Smooth muscle cell of bladder (primary cell): ENCODE measurements around the gene SLC25A2. TPM values are rescaled to one million over a fixed set of nuclear protein-coding genes. Genes with fewer than 3 reads are reported as not detected.

Experiments
- total RNA-seq: library from RNA; depleted of rRNA; stranded (reverse); fragments of >200 nt; gene quantifications from 2 replicates; pipeline ENCODE4 v1.2.3, GENCODE V29; 2014

Gene SLC25A2
- total RNA-seq: 0.14 and 0.18 TPM in 2 replicates

GRCh38 chr5:141303756-141304155, at the start of gene SLC25A2:
Gene SLC25A2, minus strand, starts transcription at chr5:141304049. Its CDS starts 184 bp downstream, at chr5:141303865.

DNA sequence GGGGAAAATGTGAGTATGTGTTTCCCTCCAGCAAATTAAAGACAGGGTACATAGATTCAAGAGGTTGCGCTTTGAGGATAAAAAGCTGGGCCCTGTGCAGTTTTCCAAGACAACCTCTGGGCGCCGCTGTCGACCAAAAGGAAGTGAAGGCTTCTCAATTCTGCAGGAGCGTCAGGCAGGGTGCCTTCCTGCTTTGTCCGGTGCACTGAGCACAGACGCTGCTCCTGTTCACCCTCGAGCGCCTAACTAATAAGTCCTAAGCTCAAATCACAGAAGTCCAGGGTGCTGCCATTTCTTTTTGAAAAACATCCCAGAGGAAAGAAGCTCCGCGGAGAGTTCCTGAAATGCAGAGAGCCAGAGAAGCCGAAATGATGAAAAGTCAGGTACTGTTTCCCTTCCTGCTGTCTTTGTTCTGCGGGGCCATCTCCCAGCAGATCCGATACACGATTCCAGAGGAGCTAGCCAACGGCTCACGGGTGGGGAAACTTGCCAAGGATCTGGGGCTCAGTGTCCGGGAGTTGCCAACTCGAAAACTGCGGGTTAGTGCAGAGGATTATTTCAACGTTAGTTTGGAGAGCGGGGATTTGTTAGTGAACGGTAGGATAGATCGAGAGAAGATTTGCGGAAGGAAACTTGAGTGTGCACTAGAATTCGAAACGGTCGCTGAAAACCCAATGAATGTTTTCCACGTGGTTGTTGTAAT, 46.2 kb upstream of the SLC25A2 start, which contains the start of gene PCDHGB1:
Gene PCDHGB1, plus strand, starts transcription at position 183 of the 703 bp plus-strand sequence. Its CDS starts 162 bp downstream, at position 345.

DNA sequence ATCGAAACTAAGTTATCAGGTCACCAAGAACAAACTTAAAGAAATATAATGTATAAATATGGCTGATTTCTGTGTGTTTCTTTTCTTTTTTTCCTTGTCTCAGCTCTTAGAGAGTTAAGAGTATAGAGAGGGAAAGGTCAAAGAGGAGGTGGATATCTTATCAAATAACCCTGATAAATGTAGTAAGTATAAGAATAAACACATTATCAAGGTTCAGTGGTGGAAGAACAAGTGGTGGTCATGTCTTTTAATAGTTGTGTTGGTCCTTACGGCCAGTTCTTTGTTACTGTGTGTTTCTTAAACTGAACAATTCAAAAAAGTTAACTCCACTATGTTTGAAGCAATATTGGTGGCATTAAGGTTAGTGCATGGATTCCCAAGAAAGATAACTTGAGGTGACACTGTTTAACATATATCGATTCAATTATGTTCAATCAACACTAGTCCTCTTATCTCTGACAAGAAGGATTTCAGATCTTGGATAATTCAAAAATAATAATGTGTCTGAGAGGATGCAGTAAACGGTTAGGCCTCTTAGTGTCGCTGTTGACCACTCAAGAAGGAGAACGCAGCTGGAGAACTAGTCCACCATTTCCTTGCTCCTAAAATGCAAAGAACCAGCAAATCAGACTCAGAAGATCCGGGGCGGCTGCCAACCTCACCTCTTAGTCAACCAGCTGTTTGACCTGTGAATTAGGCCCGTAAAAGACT, 39.5 kb upstream of the SLC25A2 start, which contains the start of gene PCDHGA3:
Gene PCDHGA3, plus strand, starts transcription at position 588 of the 711 bp plus-strand sequence. CDS start 205 bp downstream, outside the sequence.

GRCh38 chr5:141338538-141339306, 34.9 kb upstream of the SLC25A2 start, which contains the start of gene PCDHGA2:
Gene PCDHGA2, plus strand, starts transcription at chr5:141338760.

DNA sequence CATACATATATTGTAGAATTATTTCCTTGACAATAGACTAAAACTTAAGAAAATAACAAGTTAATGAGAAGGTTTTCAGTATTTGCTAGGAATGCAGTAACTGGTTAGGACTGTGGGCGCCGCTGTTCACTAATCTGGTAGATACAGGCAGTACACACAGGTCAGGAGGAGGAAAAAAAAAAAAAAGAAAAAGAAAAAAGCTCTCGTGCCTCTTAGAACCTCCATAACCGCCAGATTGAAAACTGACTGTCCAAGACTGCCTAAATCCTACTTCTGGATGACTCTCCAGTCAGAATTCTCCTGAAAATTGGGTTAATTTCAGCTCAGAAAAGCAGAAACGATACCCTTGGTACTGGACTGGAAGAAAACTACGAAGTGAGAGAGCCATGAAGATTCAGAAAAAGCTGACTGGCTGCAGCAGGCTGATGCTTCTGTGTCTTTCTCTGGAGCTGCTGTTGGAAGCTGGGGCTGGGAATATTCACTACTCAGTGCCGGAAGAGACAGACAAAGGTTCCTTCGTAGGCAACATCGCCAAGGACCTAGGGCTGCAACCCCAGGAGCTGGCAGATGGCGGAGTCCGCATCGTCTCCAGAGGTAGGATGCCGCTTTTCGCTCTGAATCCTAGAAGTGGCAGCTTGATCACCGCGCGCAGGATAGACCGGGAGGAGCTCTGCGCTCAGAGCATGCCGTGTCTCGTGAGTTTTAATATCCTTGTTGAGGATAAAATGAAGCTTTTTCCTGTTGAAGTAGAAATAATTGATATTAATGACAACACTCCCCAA, 26.6 kb upstream of the SLC25A2 start, which contains the start of gene PCDHGA1:
Gene PCDHGA1, plus strand, starts transcription at position 216 of the 782 bp plus-strand sequence.

DNA sequence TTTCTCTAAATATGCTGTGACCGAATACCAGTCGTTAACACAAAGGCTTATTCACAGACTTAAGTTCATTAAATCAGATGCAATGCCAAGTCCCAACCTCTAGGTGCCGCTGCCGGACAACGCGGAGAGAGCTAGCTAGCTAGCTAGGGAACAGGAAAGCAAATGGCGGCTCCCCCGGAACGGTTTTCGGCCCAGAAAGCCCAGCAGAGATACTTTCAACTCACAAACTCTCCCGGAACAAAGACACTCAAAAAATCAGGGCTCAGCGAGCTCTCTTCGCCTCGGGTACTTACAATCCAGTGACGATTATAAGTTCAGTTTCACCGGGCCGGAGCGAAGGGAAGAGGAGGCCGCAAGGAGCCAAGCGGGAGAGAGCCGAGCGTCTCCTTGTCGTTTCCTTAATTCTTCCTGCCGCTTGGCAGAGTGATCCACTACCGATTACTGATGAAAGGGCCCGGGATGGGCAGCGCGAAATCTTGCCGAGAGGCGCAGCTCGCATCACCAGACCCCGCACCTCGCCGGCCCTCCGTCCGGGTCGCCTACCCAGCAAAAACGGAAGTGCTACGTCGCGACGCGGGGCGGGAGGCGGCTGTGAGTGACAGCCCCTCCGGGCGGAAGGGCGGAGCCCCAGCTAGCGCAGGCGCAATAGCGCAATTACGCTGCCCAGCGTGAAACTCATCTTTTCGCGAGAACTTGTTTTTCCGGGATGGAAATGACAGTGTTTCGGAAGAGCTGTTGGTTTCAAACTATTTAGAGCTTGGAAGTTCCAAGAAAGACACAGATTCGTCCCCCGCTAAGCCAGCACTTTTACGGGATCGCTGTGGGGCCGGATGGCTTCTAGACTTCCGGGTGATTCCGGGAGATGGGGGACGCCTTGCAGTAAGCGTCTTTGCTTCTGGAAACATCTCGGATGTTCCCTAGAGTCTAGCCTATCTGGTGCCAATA, 16.6 kb upstream of the SLC25A2 start, which contains the start of gene TAF7:
Gene TAF7, minus strand, starts transcription at position 560 of the 945 bp plus-strand sequence. CDS start 740 bp downstream, outside the sequence.

Other genes starting within 250 kb of the SLC25A2 start
- 1.6 and 1.8 TPM in 2 replicates for gene PCDHB2, start 209.4 kb downstream of the SLC25A2 start, total RNA-seq
- gene PCDHB3, start 203.6 kb downstream of the SLC25A2 start, total RNA-seq: 0.55 and 0.57 TPM in 2 replicates
- 0.09 and 0.14 TPM in 2 replicates for gene PCDHB4, start 182.2 kb downstream of the SLC25A2 start, total RNA-seq
- 0.57 and 1.4 TPM in 2 replicates for gene PCDHB5, start 168.8 kb downstream of the SLC25A2 start, total RNA-seq
- gene PCDHB6, start 154.0 kb downstream of the SLC25A2 start, total RNA-seq: under 0.01 and 0.09 TPM in 2 replicates
- 0.18 and 0.71 TPM in 2 replicates for gene PCDHB7, start 131.4 kb downstream of the SLC25A2 start, total RNA-seq
- 0.09 and 0.43 TPM in 2 replicates for gene PCDHB8, start 126.3 kb downstream of the SLC25A2 start, total RNA-seq
- gene PCDHB16, start 121.7 kb downstream of the SLC25A2 start, total RNA-seq: 0.18 and 0.85 TPM in 2 replicates
- gene PCDHB9, start 116.9 kb downstream of the SLC25A2 start, total RNA-seq: 0.09 and 0.14 TPM in 2 replicates
- 0.28 and 0.71 TPM in 2 replicates for gene PCDHB10, start 111.7 kb downstream of the SLC25A2 start, total RNA-seq
- gene PCDHB11, start 104.4 kb downstream of the SLC25A2 start, total RNA-seq: 0.18 and 0.28 TPM in 2 replicates
- gene PCDHB12, start 95.3 kb downstream of the SLC25A2 start, total RNA-seq: 0.09 and 0.43 TPM in 2 replicates
- 0.28 TPM in 2 replicates for gene PCDHB13, start 90.1 kb downstream of the SLC25A2 start, total RNA-seq
- 0.46 and 0.85 TPM in 2 replicates for gene PCDHB14, start 80.7 kb downstream of the SLC25A2 start, total RNA-seq
- 0.46 and 0.71 TPM in 2 replicates for gene PCDHB15, start 58.7 kb downstream of the SLC25A2 start, total RNA-seq
- 75.2 and 97.5 TPM in 2 replicates for gene TAF7, start 16.7 kb upstream of the SLC25A2 start, total RNA-seq
- 1.1 TPM in 2 replicates for gene PCDHGA1, start 26.5 kb upstream of the SLC25A2 start, total RNA-seq
- 2.7 and 2.8 TPM in 2 replicates for gene PCDHGA2, start 34.7 kb upstream of the SLC25A2 start, total RNA-seq
- gene PCDHGA3, start 39.8 kb upstream of the SLC25A2 start, total RNA-seq: 0.85 and 1.4 TPM in 2 replicates
- gene PCDHGB1, start 46.0 kb upstream of the SLC25A2 start, total RNA-seq: 2.3 and 3.3 TPM in 2 replicates
- gene PCDHGA4, start 51.0 kb upstream of the SLC25A2 start, total RNA-seq: 3.3 and 4.5 TPM in 2 replicates
- gene PCDHGB2, start 55.9 kb upstream of the SLC25A2 start, total RNA-seq: 2.4 and 2.7 TPM in 2 replicates
- 1.3 TPM in 2 replicates for gene PCDHGA5, start 60.1 kb upstream of the SLC25A2 start, total RNA-seq
- 5.3 and 5.4 TPM in 2 replicates for gene PCDHGB3, start 66.2 kb upstream of the SLC25A2 start, total RNA-seq
- 3.0 and 3.2 TPM in 2 replicates for gene PCDHGA6, start 69.8 kb upstream of the SLC25A2 start, total RNA-seq
- gene PCDHGA7, start 78.7 kb upstream of the SLC25A2 start, total RNA-seq: 4.1 and 4.6 TPM in 2 replicates
- 26.9 and 27.5 TPM in 2 replicates for gene PCDHGB4, start 83.6 kb upstream of the SLC25A2 start, total RNA-seq
- gene PCDHGA8, start 88.6 kb upstream of the SLC25A2 start, total RNA-seq: 3.0 and 3.3 TPM in 2 replicates
- gene PCDHGB5, start 93.9 kb upstream of the SLC25A2 start, total RNA-seq: 15.9 and 19.9 TPM in 2 replicates
- 2.7 and 3.1 TPM in 2 replicates for gene PCDHGA9, start 98.7 kb upstream of the SLC25A2 start, total RNA-seq
- 2.7 and 3.1 TPM in 2 replicates for gene PCDHGB6, start 104.0 kb upstream of the SLC25A2 start, total RNA-seq
- 4.3 and 5.4 TPM in 2 replicates for gene PCDHGA10, start 108.9 kb upstream of the SLC25A2 start, total RNA-seq
- 6.3 and 6.9 TPM in 2 replicates for gene PCDHGB7, start 113.6 kb upstream of the SLC25A2 start, total RNA-seq
- 6.4 and 8.5 TPM in 2 replicates for gene PCDHGA11, start 117.0 kb upstream of the SLC25A2 start, total RNA-seq
- 9.1 and 11.7 TPM in 2 replicates for gene PCDHGA12, start 126.5 kb upstream of the SLC25A2 start, total RNA-seq
- 38.1 and 41.7 TPM in 2 replicates for gene PCDHGC3, start 171.9 kb upstream of the SLC25A2 start, total RNA-seq
- 1.7 TPM in 2 replicates for gene PCDHGC4, start 181.0 kb upstream of the SLC25A2 start, total RNA-seq
- gene PCDHGC5, start 185.0 kb upstream of the SLC25A2 start, total RNA-seq: 1.3 and 2.6 TPM in 2 replicates